Right lobe of liver (tissue), 6 donors: ENCODE data around the gene CDK4. TPM values are rescaled to one million over a fixed set of nuclear protein-coding genes. Genes with fewer than 3 reads are reported as not detected.

Experiments
- ATAC-seq, 4 donors: fragments of 200-7000 bp; cut with Tn5 transposase; one replicate each; pipeline ENCODE4 v1.9.1; 2020; ENCODE audit warnings: mild to moderate bottlenecking in 4 of 4, moderate library complexity in 4 of 4
- DNase-seq, 3 donors: peaks; one replicate each; pipeline ENCODE4 v3.0.0-alpha.2; 2020
- H3K27ac ChIP-seq, 3 donors: fragments of 200-600 bp; one replicate each; pipeline ENCODE4 v1.8.0; 2022
- H3K27me3 ChIP-seq, 2 donors: fragments of 200-600 bp; one replicate each; pipeline ENCODE4 v1.8.0; 2022
- H3K36me3 ChIP-seq, 4 donors: fragments of 200-600 bp; sonication (generic) in 1 of 4; one replicate each; pipeline versions ENCODE4 v1.5.1 to v1.8.0; 2017 to 2022; ENCODE audit warnings: control low read depth in 1 of 4
- H3K4me1 ChIP-seq, 4 donors: fragments of 200-600 bp; sonication (generic) in 1 of 4; one replicate each; pipeline versions ENCODE4 v1.5.1 to v1.8.0; 2017 to 2022; ENCODE audit warnings: control low read depth in 1 of 4
- H3K4me3 ChIP-seq, 3 donors: fragments of 200-600 bp; one replicate each; pipeline ENCODE4 v1.8.0; 2022
- H3K9me3 ChIP-seq, 4 donors: fragments of 200-600 bp; sonication (generic) in 1 of 4; one replicate each; pipeline versions ENCODE4 v1.5.1 to v1.8.0; 2017 to 2022; ENCODE audit warnings: control low read depth in 1 of 4
- POLR2A ChIP-seq: fragments of 450-650 bp; IDR thresholded peaks from one replicate; pipeline ENCODE4 v1.6.1; 2017; ENCODE audit warnings: antibody characterized with exemption, mild to moderate bottlenecking
- WGBS: methylation state at CpG from one replicate; pipeline ENCODE4 v1.1.6; 2018; ENCODE audit warnings: low coverage, low lambda C conversion rate; ENCODE audit not compliant: insufficient coverage; ENCODE audit errors: missing lambda C conversion rate; 5-methylcytosine and 5-hydroxymethylcytosine counted together
- intact Hi-C, 2 donors: fragments of 100-400 bp; cut with DNase I; formaldehyde crosslinking; loops; one replicate each; pipeline versions ENCODE4 v1.11.2 to v1.14.1; 2022
- total RNA-seq, 6 experiments: library from RNA; depleted of rRNA in 2 of 6; stranded (reverse); fragments of >200 nt in 2 of 6; fragmentation: NEBNext Ultra II Directional in 3 of 6; extraction: Animal tissue kit (Norgen Biotek cat#: 25700) in 3 of 6; gene quantifications; one replicate each; pipeline versions ENCODE4 v1.1.0 to v1.2.4, GENCODE V29; 2016 to 2023
- TF ChIP-seq, protein P1 (sequence below), 4 donors: fragments of 200-600 bp in 3 of 4; fragments of 450-650 bp in 1 of 4; IDR thresholded peaks; one replicate each; pipeline versions ENCODE4 v1.5.1 to v1.8.0; 2016 to 2022; ENCODE audit warnings: antibody characterized with exemption in 4 of 4, mild to moderate bottlenecking in 2 of 4
- donor health status: DM: no; HTN: yes; CAD: no.
- donor health status: DM: no; HTN: no; CAD: no.
- donor health status: DM: no; HTN: no; CAD: no.
- donor health status: DM: no; HTN: yes; CAD: no.
- donor health status: DM: no; HTN: yes; CAD: no.

Gene CDK4
- total RNA-seq, 6 experiments from 2014 or later, result 23.3 to 47.3 (median 31.8) TPM

DNA sequence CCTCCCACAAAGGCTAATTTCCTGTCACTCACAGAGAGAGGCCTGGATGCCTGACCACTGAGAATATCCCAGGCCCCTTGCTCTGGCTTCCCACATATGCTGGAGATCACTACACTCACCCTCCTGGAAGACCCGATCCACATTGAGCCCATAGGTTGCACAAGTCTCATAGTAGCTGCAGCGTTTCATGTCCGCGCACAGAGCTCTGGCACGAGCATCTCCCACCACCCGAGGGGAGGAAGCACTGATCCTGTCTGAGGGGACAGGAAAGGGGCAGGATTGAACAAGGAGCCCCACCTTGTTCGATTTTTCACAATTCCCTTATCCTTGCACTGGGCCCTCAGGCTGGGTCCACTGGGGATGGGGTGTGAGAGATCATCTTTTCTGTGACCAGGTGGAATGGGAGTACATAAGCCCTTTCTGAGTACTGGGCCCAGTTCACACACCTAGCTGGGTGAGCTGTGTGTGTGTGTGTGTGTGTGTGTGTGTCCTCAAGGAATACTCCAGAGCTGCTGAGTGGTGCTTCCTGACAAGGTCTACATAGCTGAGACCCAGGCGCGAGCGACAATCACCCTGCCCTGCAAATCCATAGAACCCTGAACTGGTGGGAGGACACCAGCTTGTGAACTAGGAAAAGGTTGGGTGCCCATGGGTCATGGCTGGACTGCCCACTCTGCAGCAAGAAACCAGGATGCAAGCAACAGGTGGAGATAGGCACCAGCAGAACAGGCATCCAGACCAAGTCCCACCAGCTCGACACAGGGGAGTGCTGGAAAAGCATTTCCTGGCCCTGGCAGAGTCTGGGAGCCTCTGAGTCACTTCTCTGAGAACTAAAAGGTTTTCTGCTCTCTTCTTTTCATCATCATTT, 19.1 kb downstream of the CDK4 start:
- no peak for TF ChIP-seq POLR2A
- TF ChIP-seq, protein P1, sequence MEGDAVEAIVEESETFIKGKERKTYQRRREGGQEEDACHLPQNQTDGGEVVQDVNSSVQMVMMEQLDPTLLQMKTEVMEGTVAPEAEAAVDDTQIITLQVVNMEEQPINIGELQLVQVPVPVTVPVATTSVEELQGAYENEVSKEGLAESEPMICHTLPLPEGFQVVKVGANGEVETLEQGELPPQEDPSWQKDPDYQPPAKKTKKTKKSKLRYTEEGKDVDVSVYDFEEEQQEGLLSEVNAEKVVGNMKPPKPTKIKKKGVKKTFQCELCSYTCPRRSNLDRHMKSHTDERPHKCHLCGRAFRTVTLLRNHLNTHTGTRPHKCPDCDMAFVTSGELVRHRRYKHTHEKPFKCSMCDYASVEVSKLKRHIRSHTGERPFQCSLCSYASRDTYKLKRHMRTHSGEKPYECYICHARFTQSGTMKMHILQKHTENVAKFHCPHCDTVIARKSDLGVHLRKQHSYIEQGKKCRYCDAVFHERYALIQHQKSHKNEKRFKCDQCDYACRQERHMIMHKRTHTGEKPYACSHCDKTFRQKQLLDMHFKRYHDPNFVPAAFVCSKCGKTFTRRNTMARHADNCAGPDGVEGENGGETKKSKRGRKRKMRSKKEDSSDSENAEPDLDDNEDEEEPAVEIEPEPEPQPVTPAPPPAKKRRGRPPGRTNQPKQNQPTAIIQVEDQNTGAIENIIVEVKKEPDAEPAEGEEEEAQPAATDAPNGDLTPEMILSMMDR (IDR thresholded peaks at IDR 0.05), result no peak
- H3K36me3 ChIP-seq, result no peaks in the 10 kb centered on the region
- H3K27me3 ChIP-seq, result peaks cover 0 to 22% of the 10 kb centered on the region in 2 donors
- WGBS, result 71% methylated on average over 4 of the region's 11 CpGs
- intact Hi-C loops, result no loop called here
- no peak overlapping the region for H3K27ac ChIP-seq
- no peak for ATAC-seq
- DNase-seq, result no peak
- no peaks in the 10 kb centered on the region for H3K9me3 ChIP-seq
- no peak overlapping the region for H3K4me3 ChIP-seq
- peaks cover 0 to 14% (median 5%) of the 10 kb centered on the region in 4 donors for H3K4me1 ChIP-seq

GRCh38 chr12:57732270-57732669, 19.8 kb downstream of the CDK4 start:
- Histone ChIP-seq H3K27me3 (peaks cover 0 to 15% of the 10 kb centered on the region in 2 donors), H3K4me1 (peaks cover 0 to 7% (median 2%) of the 10 kb centered on the region in 4 donors), H3K4me3 (no peak overlapping the region), H3K9me3 (no peaks in the 10 kb centered on the region), H3K27ac (no peak overlapping the region), H3K36me3 (no peaks in the 10 kb centered on the region)
- no peak for ATAC-seq
- intact Hi-C loops, result no loop called here
- DNase-seq, result no peak
- 80% methylated on average over 2 of the region's 4 CpGs for WGBS
- TF ChIP-seq, protein P1 (IDR thresholded peaks at IDR 0.05), result no peak
- no peak for TF ChIP-seq POLR2A

DNA sequence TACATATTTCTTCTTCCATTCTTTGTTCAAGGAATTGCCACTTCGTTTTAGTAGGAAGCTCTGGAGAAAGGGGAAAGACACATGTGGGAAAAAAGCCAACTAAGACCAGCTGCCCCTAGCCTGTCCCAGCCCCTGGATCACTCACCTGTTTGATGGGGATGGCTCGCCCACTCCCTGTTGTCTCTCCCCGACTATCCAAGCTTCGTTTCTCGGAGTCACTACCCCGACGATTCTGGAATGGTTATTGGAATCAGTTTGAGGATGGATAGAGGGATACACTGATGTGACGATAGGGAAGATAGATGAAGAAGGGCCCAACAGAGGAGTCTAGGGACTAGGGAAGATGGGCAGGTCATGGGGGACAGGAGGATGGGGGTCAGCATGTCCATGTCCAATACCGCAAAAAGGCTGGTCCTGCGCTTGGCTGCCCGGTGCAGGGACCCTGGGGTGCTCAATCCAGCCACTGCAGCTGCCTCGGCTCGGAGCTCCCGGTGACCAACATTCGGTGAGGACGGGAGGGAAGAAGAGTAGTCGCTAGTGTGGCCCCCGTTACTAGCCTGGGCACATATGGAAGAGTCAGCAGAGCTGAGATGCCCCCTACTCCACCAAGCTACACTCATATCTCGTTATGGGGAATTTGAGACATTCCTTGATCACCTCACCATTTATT, 20.6 kb downstream of the CDK4 start:
- ATAC-seq (no peak), DNase-seq (no peak)
- Histone ChIP-seq H3K36me3 (no peaks in the 10 kb centered on the region), H3K27me3 (peaks cover 0 to 15% of the 10 kb centered on the region in 2 donors), H3K4me3 (no peak overlapping the region), H3K27ac (no peak overlapping the region), H3K4me1 (peaks cover 0 to 10% (median 0%) of the 10 kb centered on the region in 4 donors), H3K9me3 (no peaks in the 10 kb centered on the region)
- intact Hi-C loops, result no loop called here
- WGBS, result 49% methylated on average over 9 of the region's 19 CpGs
- TF ChIP-seq, protein P1 (IDR thresholded peaks at IDR 0.05), result no peak
- no peak for TF ChIP-seq POLR2A

- Histone ChIP-seq H3K27ac (no peak overlapping the region), H3K4me1 (peaks cover 0 to 14% (median 0%) of the 10 kb centered on the region in 4 donors), H3K36me3 (no peaks in the 10 kb centered on the region), H3K4me3 (no peak overlapping the region), H3K27me3 (peaks cover 0 to 5% of the 10 kb centered on the region in 2 donors), H3K9me3 (no peaks in the 10 kb centered on the region)
- ATAC-seq (no peak), DNase-seq (no peak)
- 77% methylated on average over 9 of the region's 13 CpGs for WGBS
- intact Hi-C loops, result no loop called here
- no peak for TF ChIP-seq POLR2A
- TF ChIP-seq, protein P1 (IDR thresholded peaks at IDR 0.05), result no peak
These were observed 21.6 kb downstream of the CDK4 start for GRCh38 chr12:57730336-57731067.
